ENCODE data around the gene COG2. TPM values are rescaled to one million over a fixed set of nuclear protein-coding genes. Genes with fewer than 3 reads are reported as not detected.

The COG2 gene
- total and polyA plus RNA-seq, 2 of the 8 experiments (the other 6 are each of a cell fraction or from before 2014, with no cell fraction given) = 10.3 to 36.7 TPM

DNA sequence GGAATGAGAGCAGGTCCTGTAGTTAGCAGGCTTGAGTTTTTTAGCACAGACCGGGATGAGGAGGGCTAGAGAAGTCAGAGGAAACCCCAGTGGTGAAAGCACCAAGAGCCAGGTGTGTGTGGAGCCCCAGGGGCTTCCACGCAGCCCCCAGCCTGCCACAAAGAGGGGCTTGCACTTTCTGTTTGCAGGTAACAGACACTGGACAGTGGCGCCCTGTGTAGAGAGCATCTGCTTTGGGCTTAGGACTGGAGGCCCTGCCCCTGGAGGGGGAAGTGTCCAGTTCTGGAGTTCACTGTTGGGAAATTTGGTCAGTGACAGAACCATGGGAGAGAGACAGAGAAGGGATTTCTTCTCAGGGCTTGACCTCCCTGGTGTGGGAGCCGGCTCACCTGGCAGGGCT lies 52.2 kb downstream of the COG2 start:
- Histone ChIP-seq H3K79me2 (ENCODE audit: control insufficient read depth in 1 of 2, insufficient read depth in 2 of 2, low read length in 2 of 2) (no peaks in the 10 kb centered on the region), H4K20me1 (replicated peaks in 1 of 2; ENCODE audit: control insufficient read depth in 1 of 2, insufficient read depth in 2 of 2, low read length in 2 of 2) (no peaks in the 10 kb centered on the region), H3K27me3 (replicated peaks in 1 of 4; ENCODE audit: control insufficient read depth in 3 of 4, extremely low read depth in 1 of 4, insufficient read depth in 3 of 4, low read length in 3 of 4) (no peaks in the 10 kb centered on the region), H3K14ac (ENCODE audit: insufficient read length) (no peak overlapping the region), H4K5ac (ENCODE audit: insufficient read length, low read depth, low read length) (no peak overlapping the region), H3K4ac (replicated peaks; ENCODE audit: insufficient read length, low read depth, low read length) (no peak overlapping the region), H2AK5ac (ENCODE audit: low read depth, low read length) (no peak overlapping the region), H3K56ac (replicated peaks; ENCODE audit: insufficient read length, low read depth, low read length) (no peak overlapping the region), H2BK5ac (ENCODE audit: low read depth, low read length) (no peak overlapping the region), H3K36me3 (ENCODE audit: control insufficient read depth in 2 of 4, insufficient read depth in 4 of 4, low read length in 3 of 4) (peaks cover 7 to 40% (median 22%) of the 10 kb centered on the region in 4 experiments; a peak in 7 of 8 replicates), H3K23me2 (ENCODE audit: low read depth, low read length) (no peaks in the 10 kb centered on the region), H2BK12ac (ENCODE audit: low read depth, low read length) (no peak overlapping the region), H4K8ac (ENCODE audit: extremely low read depth, insufficient read depth, low read length) (no peak overlapping the region; the same call in 1 of the 2 replicates), H2AFZ (ENCODE audit: low read length) (no peak overlapping the region), H3K23ac (ENCODE audit: insufficient read length) (no peak overlapping the region), H2BK15ac (ENCODE audit: low read length) (no peak overlapping the region), H3K9ac (replicated peaks in 1 of 4; ENCODE audit: extremely low read depth in 1 of 4, low read depth in 3 of 4, low read length in 3 of 4) (no peak overlapping the region), H2BK120ac (replicated peaks; ENCODE audit: low read depth, low read length) (no peak overlapping the region), H3K9me3 (ENCODE audit: insufficient read depth in 2 of 2, low read depth in 1 of 2, low read length in 1 of 2) (no peaks in the 10 kb centered on the region), H3K4me3 (ENCODE audit: extremely low read depth in 1 of 4, insufficient read depth in 2 of 4, low read depth in 3 of 4, low read length in 4 of 4) (no peak overlapping the region), H3K4me2 (ENCODE audit: insufficient read depth in 1 of 2, low read depth in 2 of 2, low read length in 2 of 2) (no peak overlapping the region), H3K79me1 (ENCODE audit: low read depth, low read length) (no peaks in the 10 kb centered on the region), H3K27ac (ENCODE audit: low read depth, low read length) (no peak overlapping the region), H3K18ac (ENCODE audit: extremely low read depth, low read length) (no peak overlapping the region), H3K4me1 (replicated peaks in 1 of 4; ENCODE audit: control insufficient read depth in 3 of 4, insufficient read depth in 4 of 4, low read length in 3 of 4) (peaks cover 0 to 8% (median 1%) of the 10 kb centered on the region in 4 experiments; a peak in 1 of 7 replicates), H4K91ac (replicated peaks; ENCODE audit: insufficient read length, low read length) (no peak overlapping the region), H2BK20ac (ENCODE audit: low read length) (no peak overlapping the region)
- POLR2A ChIA-PET (ENCODE audit: partially characterized antibody) = interaction anchor here (0.9 to 1.2 kb wide), 2 partner anchors 17 to 83 kb away, joined by 3 to 4 read pairs; no protein-coding TSS in a partner anchor
- FAIRE-seq (no peak), DNase-seq (ENCODE audit: low read depth in 1 of 2, low spot score in 2 of 2) (no peak)
- 92% methylated on average over 4 of the region's 4 CpGs; no CpG with 5 or more reads in 1 of the 2 experiments for WGBS, 2 experiments (ENCODE audit: extremely low coverage in 1 of 2, insufficient coverage in 1 of 2, insufficient read length in 1 of 2, insufficient replicate concordance in 2 of 2, low coverage in 1 of 2, low lambda C conversion rate in 2 of 2, missing lambda C conversion rate in 1 of 2)
- CTCF ChIA-PET (ENCODE audit: partially characterized antibody) = interaction anchor here (1.1 to 1.5 kb wide), 2 partner anchors 51 to 53 kb away, joined by 3 to 5 read pairs; no protein-coding TSS in a partner anchor
- no peak for TF ChIP-seq SP4 (IDR thresholded peaks at IDR 0.05; ENCODE audit: low read length)
- TF ChIP-seq SRF (IDR thresholded peaks at IDR 0.05; ENCODE audit: low read depth, low read length) = no peak
- TF ChIP-seq EGR1 (IDR thresholded peaks at IDR 0.05; ENCODE audit: borderline replicate concordance, low read depth, low read length) = no peak
- TF ChIP-seq CHD1 (IDR thresholded peaks at IDR 0.05; ENCODE audit: low read depth, low read length) = no peak
- no peak for TF ChIP-seq RAD21 (IDR thresholded peaks at IDR 0.05 in 1 of 2, conservative IDR thresholded peaks at IDR 0.05 in 1 of 2; ENCODE audit: low read depth in 2 of 2, low read length in 2 of 2)
- TF ChIP-seq CBX8 (IDR thresholded peaks at IDR 0.05; ENCODE audit: borderline replicate concordance, low read depth, low read length) = no peak
- TF ChIP-seq POLR2A (IDR thresholded peaks at IDR 0.05; ENCODE audit: control extremely low read depth in 1 of 2, low read depth in 2 of 2, low read length in 2 of 2) = no peak
- no peak for TF ChIP-seq POLR2AphosphoS5 (IDR thresholded peaks at IDR 0.05; ENCODE audit: low read depth, low read length)
- TF ChIP-seq, protein P1, sequence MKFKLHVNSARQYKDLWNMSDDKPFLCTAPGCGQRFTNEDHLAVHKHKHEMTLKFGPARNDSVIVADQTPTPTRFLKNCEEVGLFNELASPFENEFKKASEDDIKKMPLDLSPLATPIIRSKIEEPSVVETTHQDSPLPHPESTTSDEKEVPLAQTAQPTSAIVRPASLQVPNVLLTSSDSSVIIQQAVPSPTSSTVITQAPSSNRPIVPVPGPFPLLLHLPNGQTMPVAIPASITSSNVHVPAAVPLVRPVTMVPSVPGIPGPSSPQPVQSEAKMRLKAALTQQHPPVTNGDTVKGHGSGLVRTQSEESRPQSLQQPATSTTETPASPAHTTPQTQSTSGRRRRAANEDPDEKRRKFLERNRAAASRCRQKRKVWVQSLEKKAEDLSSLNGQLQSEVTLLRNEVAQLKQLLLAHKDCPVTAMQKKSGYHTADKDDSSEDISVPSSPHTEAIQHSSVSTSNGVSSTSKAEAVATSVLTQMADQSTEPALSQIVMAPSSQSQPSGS (IDR thresholded peaks at IDR 0.05; ENCODE audit: low read length) = no peak
- TF ChIP-seq GTF2F1 (IDR thresholded peaks at IDR 0.05; ENCODE audit: borderline replicate concordance, low read depth, low read length) = no peak
- TF ChIP-seq BRCA1 (IDR thresholded peaks at IDR 0.05; ENCODE audit: low read depth, low read length) = no peak
- TF ChIP-seq POU5F1 (IDR thresholded peaks at IDR 0.05; ENCODE audit: low read depth, low read length) = no peak
- no peak for TF ChIP-seq SP1 (IDR thresholded peaks at IDR 0.05; ENCODE audit: low read depth, low read length)
- TF ChIP-seq RXRA (IDR thresholded peaks at IDR 0.05; ENCODE audit: insufficient read depth, low read depth, low read length) = no peak

Measured in H1 (cell line).